OCI-LY3 (cell line): ENCODE results near the gene SPSB4.

ENCODE experiments used
- CTCF ChIP-seq: fragments of 200-600, 300-600 bp; sonication (generic); IDR thresholded peaks from 2 replicates; pipeline ENCODE4 v1.5.1; 2014; ENCODE audit warnings: antibody characterized with exemption, low read length, low read depth
- EZH2phosphoT487 ChIP-seq: fragments of 200-600 bp; shearing (Covaris generic); IDR thresholded peaks from 2 replicates; pipeline ENCODE4 v1.6.1; 2018; ENCODE audit warnings: antibody characterized with exemption, mixed run types, low read depth

GRCh38 chr3:141126661-141127343 lies 75.7 kb downstream of the SPSB4 start:
- TF ChIP-seq CTCF (no peak), EZH2phosphoT487 (no peak)
